Right renal cortex interstitium (tissue), 3 donors: Measurements from ENCODE around the gene PTPN4. TPM values are rescaled to one million over a fixed set of nuclear protein-coding genes. Genes with fewer than 3 reads are reported as not detected.
"Not testable (repeated sequence)": the region's sequence is repeated elsewhere in the genome, so short reads cannot be mapped to it uniquely, and the experiment has no call there.

ENCODE experiments used
- DNase-seq, 3 donors: peaks; one replicate each; pipeline ENCODE4 v3.0.0-alpha.2; 2013; ENCODE audit warnings: low read depth in 3 of 3, low spot score in 2 of 3
- polyA plus RNA-seq, 3 donors: library from polyadenylated mRNA; unstranded; fragments of 120-200 nt; gene quantifications; one replicate each; pipeline ENCODE4 v1.2.1, GENCODE V29; 2013; ENCODE audit not compliant: insufficient read length in 3 of 3

Gene PTPN4
- polyA plus RNA-seq, 3 donors: 25.1 to 27.4 (median 25.4) TPM

GRCh38 chr2:119801040-119801439, 41.3 kb downstream of the PTPN4 start:
- DNase-seq: no peak

- not testable (repeated sequence) for DNase-seq
These were observed 42.3 kb downstream of the PTPN4 start for GRCh38 chr2:119801989-119802388.

DNA sequence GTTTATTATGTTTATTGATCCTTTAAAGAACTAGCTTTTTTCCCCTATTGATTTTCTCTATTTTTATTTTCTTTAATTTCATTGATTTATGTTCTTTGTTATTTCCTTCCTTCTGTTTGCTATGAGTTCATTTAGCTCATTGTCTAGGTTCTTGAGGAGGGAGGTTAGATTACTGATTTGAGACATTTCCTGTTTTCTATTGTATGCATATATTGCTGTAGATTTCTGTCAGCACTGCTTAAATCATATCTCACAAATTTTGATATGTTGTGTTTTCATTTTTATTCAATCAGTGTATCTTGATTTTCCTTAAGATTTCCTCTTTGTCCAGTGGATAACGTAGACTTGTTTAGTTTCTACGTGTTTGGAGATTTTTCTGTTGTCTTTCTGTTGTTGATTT, 43.4 kb downstream of the PTPN4 start:
- no peak for DNase-seq

GRCh38 chr2:119804409-119804808, 44.7 kb downstream of the PTPN4 start:
- DNase-seq: not testable (repeated sequence)

DNA sequence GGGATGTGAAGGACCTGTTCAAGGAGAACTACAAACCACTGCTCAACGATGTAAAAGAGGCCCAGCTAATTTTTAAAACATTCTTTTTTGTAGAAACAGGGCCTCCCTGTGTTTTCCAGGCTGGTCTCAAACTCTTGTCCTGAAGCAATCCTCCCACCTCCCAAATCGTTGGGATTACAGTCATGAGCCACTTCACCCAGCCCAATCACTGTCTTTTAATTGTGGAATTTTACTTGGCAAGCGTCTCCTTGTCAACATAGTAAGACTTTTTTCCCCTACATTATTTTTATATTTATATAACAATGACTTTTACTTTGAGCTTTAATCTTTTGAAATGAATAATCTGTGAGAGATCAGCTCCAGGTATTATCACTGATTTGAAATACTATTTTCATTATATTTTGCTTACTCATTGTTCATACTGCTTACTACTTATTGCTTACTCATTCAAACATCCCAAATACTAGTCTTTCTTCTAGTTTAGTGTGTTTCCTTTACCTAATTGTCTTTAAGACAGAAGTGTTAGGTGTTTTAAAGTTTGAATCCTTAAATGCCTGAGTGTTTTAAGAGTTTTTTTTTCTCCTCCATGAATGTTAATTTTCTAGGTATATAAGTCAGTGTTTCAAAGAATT, 48.9 kb downstream of the PTPN4 start:
- DNase-seq: no peak

GRCh38 chr2:119809339-119810048, 49.8 kb downstream of the PTPN4 start:
- no peak for DNase-seq

DNA sequence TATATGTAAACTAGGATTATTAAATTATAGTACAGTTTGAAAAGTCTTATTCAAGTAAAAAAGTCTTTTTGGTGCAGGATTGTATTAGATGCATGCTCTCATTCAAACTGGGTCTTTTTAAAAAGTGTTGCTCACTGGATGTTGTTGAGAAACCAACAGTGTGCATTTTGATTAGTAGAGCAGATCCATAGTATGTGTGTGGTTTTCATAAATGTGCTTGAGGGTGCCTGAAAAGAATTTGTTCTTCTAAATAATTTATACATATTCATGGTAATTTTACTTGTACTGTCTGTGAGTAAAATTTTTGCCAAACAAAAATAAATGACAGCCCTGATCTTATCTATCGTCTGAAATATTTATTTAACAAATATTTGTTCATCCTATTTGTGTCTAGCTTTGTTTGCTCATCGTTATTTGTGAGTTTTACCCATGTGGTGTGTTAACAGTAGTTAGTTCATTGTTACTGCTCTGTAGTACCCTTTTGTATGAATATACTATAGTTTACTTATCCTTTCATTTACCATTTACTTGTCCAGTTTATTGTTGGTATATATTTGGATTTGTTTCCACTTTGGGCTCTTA, 50.4 kb downstream of the PTPN4 start:
- no peak for DNase-seq

GRCh38 chr2:119814216-119814615, 54.5 kb downstream of the PTPN4 start:
- no peak for DNase-seq

DNA sequence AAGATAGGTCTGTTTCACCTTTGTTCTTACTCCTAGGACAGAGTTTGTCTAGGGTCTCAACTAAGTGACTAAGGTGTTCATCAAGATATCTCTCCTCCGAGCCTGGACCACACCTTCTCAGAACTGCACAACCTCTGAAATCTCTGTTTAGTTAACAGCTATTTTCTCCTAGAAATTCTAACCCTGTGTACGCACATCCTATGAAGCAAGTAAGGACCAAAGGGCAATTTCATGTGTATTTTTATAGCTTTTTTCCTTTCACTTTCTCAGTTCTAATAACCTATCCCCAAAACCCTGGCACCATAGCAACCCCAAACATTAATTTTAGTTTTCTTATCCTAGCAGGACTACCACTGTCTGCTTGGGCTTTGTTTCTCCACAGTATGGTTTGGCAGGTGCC, 59.1 kb downstream of the PTPN4 start:
- no peak for DNase-seq

DNA sequence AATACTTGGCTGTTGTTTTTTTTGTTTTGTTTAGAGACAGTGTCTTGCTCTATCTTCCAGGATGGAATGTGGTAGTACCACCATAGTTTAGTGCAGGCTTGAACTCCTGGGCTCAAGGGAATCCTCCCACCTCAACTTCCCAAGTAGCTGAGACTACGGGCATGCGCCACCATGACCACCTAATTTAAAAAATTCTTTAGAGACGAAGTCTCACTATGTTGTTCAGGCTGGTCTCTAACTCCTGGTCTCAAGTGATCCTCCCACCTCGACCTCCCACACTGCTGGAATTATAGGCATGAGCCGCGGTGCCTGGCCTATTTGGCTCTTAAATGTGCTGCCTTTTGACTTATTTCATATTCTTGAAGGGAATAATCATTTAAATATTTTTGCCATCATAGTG, 60.1 kb downstream of the PTPN4 start:
- DNase-seq: no peak

DNA sequence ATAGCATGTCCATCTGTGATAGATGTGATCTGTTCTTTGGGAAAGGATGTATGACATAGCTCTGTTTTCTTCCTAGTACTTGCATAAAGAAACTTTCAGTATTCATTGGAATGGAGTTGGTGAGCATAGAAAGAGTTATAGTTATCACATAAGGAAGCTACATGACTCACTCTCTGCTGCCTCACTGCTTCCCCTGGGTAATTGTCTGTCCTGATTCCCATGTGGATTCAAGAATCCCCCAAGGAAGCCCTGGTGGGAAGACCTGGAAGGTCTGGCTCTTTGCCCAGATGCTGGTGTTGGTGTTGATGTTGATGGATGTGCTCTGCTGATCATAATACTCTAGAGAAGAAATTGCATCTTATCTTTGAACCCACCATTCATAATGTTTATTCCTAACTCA, 60.6 kb downstream of the PTPN4 start:
- no peak for DNase-seq

DNA sequence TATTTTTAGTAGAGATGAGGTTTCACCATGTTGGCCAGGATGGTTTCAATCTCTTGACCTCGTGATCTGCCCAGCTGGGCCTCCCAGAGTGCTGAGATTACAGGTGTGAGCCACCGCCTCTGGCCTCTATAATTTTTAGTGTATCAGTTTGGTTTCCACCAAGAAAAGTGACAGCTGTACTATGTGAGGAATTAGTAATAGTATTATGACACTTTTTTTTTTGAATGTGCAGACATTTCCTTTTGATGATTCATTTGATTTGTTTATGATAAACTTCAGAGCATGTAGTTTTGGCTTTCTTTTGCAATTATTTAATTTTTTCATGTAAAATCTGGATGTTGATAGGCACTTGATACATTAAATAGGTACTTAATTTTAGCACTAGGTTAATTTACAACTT, 61.5 kb downstream of the PTPN4 start:
- DNase-seq: no peak

- peak in 1 of 3 donors; percentile 7 for DNase-seq
These were observed 64.1 kb downstream of the PTPN4 start for GRCh38 chr2:119823734-119824334.

GRCh38 chr2:119826370-119826961, 66.7 kb downstream of the PTPN4 start:
- no peak for DNase-seq

- no peak for DNase-seq
These were observed 68.3 kb downstream of the PTPN4 start for GRCh38 chr2:119827866-119828507.

- DNase-seq: no peak
These were observed 76.9 kb downstream of the PTPN4 start for GRCh38 chr2:119836455-119837142.

- DNase-seq: no peak
These were observed 77.6 kb downstream of the PTPN4 start for GRCh38 chr2:119837350-119837749.

DNA sequence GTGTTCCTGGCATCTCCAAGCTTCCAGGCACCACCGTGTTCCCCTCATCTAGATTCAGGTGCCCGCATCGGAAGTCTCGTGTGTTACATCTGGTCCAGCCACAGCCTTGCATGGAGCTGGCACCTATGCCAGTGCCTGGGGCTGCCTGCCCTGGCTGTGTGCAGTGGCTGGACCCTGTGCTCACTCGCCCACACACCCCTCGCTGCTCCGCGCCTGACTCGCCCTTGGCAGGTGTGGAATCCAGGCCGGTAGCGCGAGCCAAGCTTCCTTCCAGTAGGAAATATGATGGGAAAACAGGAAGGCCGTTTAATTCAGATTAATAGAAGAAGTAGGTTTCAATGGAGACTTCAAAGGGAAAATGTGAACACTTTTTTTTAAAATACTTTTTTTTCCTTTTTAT, 78.0 kb downstream of the PTPN4 start:
- DNase-seq: no peak

GRCh38 chr2:119838179-119838578, 78.5 kb downstream of the PTPN4 start:
- DNase-seq: no peak

- no peak for DNase-seq
These were observed 81.8 kb downstream of the PTPN4 start for GRCh38 chr2:119841550-119841949.
